Heart left ventricle (tissue), 16 donors: ENCODE data around the gene AGBL3. TPM values are rescaled to one million over a fixed set of nuclear protein-coding genes. Genes with fewer than 3 reads are reported as not detected.

Experiments
- ATAC-seq, 4 donors: fragments of 200-7000 bp; cut with Tn5 transposase; one replicate each; pipeline ENCODE4 v1.9.1; 2020 to 2022; ENCODE audit warnings: moderate library complexity in 4 of 4, mild to moderate bottlenecking in 3 of 4, moderate number of reproducible peaks in 1 of 4
- DNase-seq, 5 donors: peaks; one replicate each; pipeline ENCODE4 v3.0.0-alpha.2; 2020
- H3K27ac ChIP-seq, 12 donors: fragments of 200-600 bp; sonication (generic) in 4 of 12; one replicate each; pipeline versions ENCODE4 v1.5.0 to v1.8.0; 2016 to 2022; ENCODE audit warnings: mild to moderate bottlenecking in 2 of 12
- H3K27me3 ChIP-seq, 9 donors: fragments of 200-600 bp; sonication (generic) in 2 of 9; one replicate each; pipeline versions ENCODE4 v1.5.1 to v1.8.0; 2016 to 2022; ENCODE audit warnings: mild to moderate bottlenecking in 3 of 9
- H3K36me3 ChIP-seq, 9 donors: fragments of 200-600 bp; sonication (generic) in 2 of 9; one replicate each; pipeline versions ENCODE4 v1.5.0 to v1.8.0; 2018 to 2022; ENCODE audit warnings: mild to moderate bottlenecking in 2 of 9
- H3K4me1 ChIP-seq, 12 donors: fragments of 200-600 bp; sonication (generic) in 4 of 12; one replicate each; pipeline versions ENCODE4 v1.5.0 to v1.8.0; 2016 to 2022; ENCODE audit warnings: mild to moderate bottlenecking in 3 of 12
- H3K4me3 ChIP-seq, 12 donors: fragments of 200-600 bp; sonication (generic) in 4 of 12; one replicate each; pipeline versions ENCODE4 v1.5.0 to v1.8.0; 2017 to 2022; ENCODE audit warnings: mild to moderate bottlenecking in 9 of 12, moderate library complexity in 4 of 12
- H3K9me3 ChIP-seq, 12 donors: fragments of 200-600 bp; sonication (generic) in 4 of 12; one replicate each; pipeline versions ENCODE4 v1.5.0 to v1.8.0; 2016 to 2022; ENCODE audit warnings: mild to moderate bottlenecking in 1 of 12
- CTCF ChIP-seq, 12 donors: fragments of 200-600 bp; sonication (generic) in 4 of 12; IDR thresholded peaks; one replicate each; pipeline versions ENCODE4 v1.5.0 to v1.8.0; 2018 to 2022; ENCODE audit warnings: antibody characterized with exemption in 12 of 12, mild to moderate bottlenecking in 5 of 12
- POLR2A ChIP-seq, 2 donors: fragments of 450-650 bp; IDR thresholded peaks; one replicate each; pipeline ENCODE4 v1.6.1; 2017; ENCODE audit warnings: antibody characterized with exemption in 2 of 2, mild to moderate bottlenecking in 2 of 2, moderate library complexity in 2 of 2
- WGBS, 4 donors: extraction: QIAGEN DNeasy Blood & Tissue Kit in 2 of 4; methylation state at CpG; one replicate each; pipeline versions ENCODE4 v1.1.5 to v1.1.7; 2013 to 2018; 5-methylcytosine and 5-hydroxymethylcytosine counted together
- intact Hi-C, 10 donors: fragments of 100-400 bp; cut with DNase I; formaldehyde crosslinking; loops; one replicate each; pipeline versions ENCODE4 v1.11.1 to v1.14.2; 2022
- polyA plus RNA-seq, 2 donors: library from polyadenylated mRNA; stranded (reverse); fragments of 200-250 nt; gene quantifications; one replicate each; pipeline ENCODE4 v1.2.3, GENCODE V29; 2013
- total RNA-seq, 9 donors: library from RNA; depleted of rRNA in 2 of 9; stranded (reverse); fragments of >200 nt in 2 of 9; fragmentation: NEBNext Ultra II Directional in 3 of 9; extraction: Animal tissue kit (Norgen Biotek cat#: 25700) in 3 of 9; gene quantifications; one replicate each; pipeline versions ENCODE4 v1.1.0 to v1.2.4, GENCODE V29; 2016 to 2023
- donor health status: ischemic (EF 13 %, LVEDD 7.1; RV severe dilation, severe dysfunction).
- donor health status: healthy with polysubstance abuse.
- donor health status: DM: no; HTN: yes; CAD: no.
- donor health status: DM: no; HTN: no; CAD: no.
- donor health status: ischemic (EF 25% LVEDD 6.9; RV normal size, moderate dysfunction).
- donor health status: ischemic (EF 25% LVEDD 5.7; RV mildly dilated, moderate dysfunction).
- donor health status: healthy.
- donor health status: DM: yes; HTN: yes; CAD: no.
- donor health status: ischemic (EF 35%, LVEDD 5.7; RV mildly dilated, moderate dysfunction).
- donor health status: nonischemic (EF 11% LVEDD 7.7; RV severe dilation, severe dysfunction).
- donor health status: DM: yes; HTN: yes; CAD: no.
- donor health status: PGD.
- donor health status: ischemic (EF 29% LVEDD 5.4; RV normal size, mild dysfunction).
- donor health status: nonischemic (EF 23%, LVEDD 6.1; RV moderate dilation, normal function).

The AGBL3 gene
- total and polyA plus RNA-seq, 11 donors, result 0.40 to 1.5 (median 0.93) TPM

DNA sequence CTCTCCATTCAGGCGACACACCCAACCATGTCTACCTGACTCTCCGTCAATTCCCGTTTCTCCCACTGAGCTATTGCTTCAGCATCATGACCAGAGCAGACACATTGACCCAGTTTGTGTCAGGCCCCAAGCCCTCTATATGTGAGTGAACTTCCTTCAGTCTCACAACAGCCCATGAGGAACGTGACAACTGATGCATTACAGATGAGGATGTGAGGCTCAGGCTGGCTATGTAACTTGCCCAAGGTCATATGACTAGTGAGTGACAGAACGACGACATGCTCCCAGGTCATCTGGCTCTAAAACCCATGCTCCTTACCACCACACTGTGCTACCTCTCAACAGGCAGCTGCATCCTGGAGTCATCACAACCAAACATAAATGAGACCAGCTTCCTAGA, 165.2 kb downstream of the AGBL3 start:
- peaks cover 0 to 27% (median 5%) of the 10 kb centered on the region in 9 donors for H3K36me3 ChIP-seq
- TF ChIP-seq CTCF (IDR thresholded peaks at IDR 0.05), result no peak
- no peak for TF ChIP-seq POLR2A (IDR thresholded peaks at IDR 0.05)
- ATAC-seq (peak in 3 of 4 donors; percentile 16 to 62 (median 22)), DNase-seq (no peak)
- no peaks in the 10 kb centered on the region for H3K27me3 ChIP-seq
- WGBS, 4 donors, result 51 to 63% (median 55%) methylated on average over 6 of the region's 6 CpGs
- H3K27ac ChIP-seq, result peak overlapping the region in 11 of 12 donors; percentile 65 to 99 (median 92)
- H3K4me1 ChIP-seq, result peaks cover 0 to 59% (median 31%) of the 10 kb centered on the region in 12 donors
- H3K4me3 ChIP-seq, result peak overlapping the region in 2 of 12 donors; percentile 64 to 74
- peaks cover 0 to 30% (median 13%) of the 10 kb centered on the region in 12 donors for H3K9me3 ChIP-seq
- intact Hi-C loops, result no loop called here

- ATAC-seq (no peak), DNase-seq (no peak)
- 62 to 100% (median 98%) methylated on average over 1 of the region's 1 CpG for WGBS, 4 donors
- Histone ChIP-seq H3K4me1 (peaks cover 0 to 57% (median 27%) of the 10 kb centered on the region in 12 donors), H3K36me3 (peaks cover 0 to 35% (median 5%) of the 10 kb centered on the region in 9 donors), H3K4me3 (no peak overlapping the region), H3K27ac (peak overlapping the region in 3 of 12 donors; percentile 92 to 99 (median 97)), H3K27me3 (no peaks in the 10 kb centered on the region), H3K9me3 (peaks cover 0 to 35% (median 16%) of the 10 kb centered on the region in 12 donors)
- no peak for TF ChIP-seq CTCF (IDR thresholded peaks at IDR 0.05)
- intact Hi-C loops, result no loop called here
Observed at GRCh38 chr7:135152442-135152841, 166.1 kb downstream of the AGBL3 start.

DNA sequence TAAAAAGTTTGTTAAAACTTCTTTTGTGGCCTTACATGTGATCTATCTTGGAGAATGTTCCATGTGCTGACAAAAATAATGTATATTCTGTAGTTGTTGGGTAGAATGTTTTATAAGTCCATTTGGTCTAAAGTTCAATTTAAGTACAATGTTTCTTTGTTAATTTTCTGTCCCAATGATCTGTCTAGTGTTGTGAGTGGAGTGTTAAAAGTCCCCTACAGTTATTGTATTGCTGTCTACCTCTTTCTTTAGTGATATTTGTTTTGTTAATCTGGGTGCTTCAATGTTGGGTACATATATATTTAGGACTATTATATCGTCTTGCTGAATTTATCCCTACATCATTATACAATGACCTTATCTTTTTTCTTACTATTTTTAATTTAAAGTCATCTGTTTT, 168.4 kb downstream of the AGBL3 start:
- H3K36me3 ChIP-seq, result peaks cover 0 to 39% (median 5%) of the 10 kb centered on the region in 9 donors
- no peaks in the 10 kb centered on the region for H3K27me3 ChIP-seq
- WGBS, 4 donors, result 69 to 86% (median 79%) methylated on average over 1 of the region's 1 CpG
- TF ChIP-seq CTCF (IDR thresholded peaks at IDR 0.05), result no peak
- no peak for TF ChIP-seq POLR2A (IDR thresholded peaks at IDR 0.05)
- intact Hi-C loops, result no loop called here
- H3K4me1 ChIP-seq, result peaks cover 4 to 66% (median 45%) of the 10 kb centered on the region in 12 donors
- DNase-seq, result no peak
- ATAC-seq, result no peak
- H3K4me3 ChIP-seq, result no peak overlapping the region
- H3K27ac ChIP-seq, result no peak overlapping the region
- H3K9me3 ChIP-seq, result peaks cover 0 to 35% (median 16%) of the 10 kb centered on the region in 12 donors

- intact Hi-C loops, result no loop called here
- ATAC-seq (no peak), DNase-seq (no peak)
- Histone ChIP-seq H3K27ac (no peak overlapping the region), H3K4me1 (peaks cover 16 to 66% (median 50%) of the 10 kb centered on the region in 12 donors), H3K9me3 (peaks cover 0 to 35% (median 16%) of the 10 kb centered on the region in 12 donors), H3K27me3 (no peaks in the 10 kb centered on the region), H3K36me3 (peaks cover 0 to 38% (median 5%) of the 10 kb centered on the region in 9 donors), H3K4me3 (no peak overlapping the region)
- TF ChIP-seq CTCF (IDR thresholded peaks at IDR 0.05), result no peak
- WGBS, 4 donors, result 93 to 98% (median 96%) methylated on average over 1 of the region's 1 CpG
Observed at GRCh38 chr7:135156290-135156689, 170.0 kb downstream of the AGBL3 start.
